ENCODE measurements around the gene SLC1A5.
A peak's percentile ranks its signal among the peaks of the same experiment; 100 is the strongest.
"Not testable (repeated sequence)": the region's sequence is repeated elsewhere in the genome, so short reads cannot be mapped to it uniquely, and the experiment has no call there.

The SLC1A5 gene

GRCh38 chr19:46772170-46773017, 16.0 kb downstream of the SLC1A5 start:
- H3K4me3 ChIP-seq (ENCODE audit: low read depth, low read length): no peak overlapping the region

GRCh38 chr19:46768746-46769145, 19.6 kb downstream of the SLC1A5 start:
- not testable (repeated sequence) for H3K4me3 ChIP-seq (ENCODE audit: low read depth, low read length)

GRCh38 chr19:46766569-46767317, 21.7 kb downstream of the SLC1A5 start:
- H3K4me3 ChIP-seq (ENCODE audit: low read depth, low read length): no peak overlapping the region

GRCh38 chr19:46764817-46765291, 23.5 kb downstream of the SLC1A5 start:
- no peak overlapping the region for H3K4me3 ChIP-seq (ENCODE audit: low read depth, low read length)

GRCh38 chr19:46762245-46762890, 26.0 kb downstream of the SLC1A5 start:
- H3K4me3 ChIP-seq (ENCODE audit: low read depth, low read length): no peak overlapping the region

GRCh38 chr19:46761418-46761831, 27.0 kb downstream of the SLC1A5 start:
- no peak overlapping the region for H3K4me3 ChIP-seq (ENCODE audit: low read depth, low read length)

GRCh38 chr19:46760897-46761296, 27.5 kb downstream of the SLC1A5 start:
- H3K4me3 ChIP-seq (ENCODE audit: low read depth, low read length): not testable (repeated sequence)

- H3K4me3 ChIP-seq (ENCODE audit: low read depth, low read length): no peak overlapping the region
Measured at GRCh38 chr19:46760363-46760762, 28.0 kb downstream of the SLC1A5 start.

GRCh38 chr19:46759817-46760333, 28.5 kb downstream of the SLC1A5 start:
- H3K4me3 ChIP-seq (ENCODE audit: low read depth, low read length): no peak overlapping the region

- no peak overlapping the region for H3K4me3 ChIP-seq (ENCODE audit: low read depth, low read length)
Measured at GRCh38 chr19:46759206-46759605, 29.2 kb downstream of the SLC1A5 start.

- H3K4me3 ChIP-seq (ENCODE audit: low read depth, low read length): no peak overlapping the region
Measured at GRCh38 chr19:46756544-46756888, 31.9 kb downstream of the SLC1A5 start.

GRCh38 chr19:46755853-46756543, 32.4 kb downstream of the SLC1A5 start:
- no peak overlapping the region for H3K4me3 ChIP-seq (ENCODE audit: low read depth, low read length)

GRCh38 chr19:46755077-46755852, 33.1 kb downstream of the SLC1A5 start:
- no peak overlapping the region for H3K4me3 ChIP-seq (ENCODE audit: low read depth, low read length)

GRCh38 chr19:46753420-46754155, 34.8 kb downstream of the SLC1A5 start:
- no peak overlapping the region for H3K4me3 ChIP-seq (ENCODE audit: low read depth, low read length)

- no peak overlapping the region for H3K4me3 ChIP-seq (ENCODE audit: low read depth, low read length)
Measured at GRCh38 chr19:46748325-46749109, 39.9 kb downstream of the SLC1A5 start.

GRCh38 chr19:46746281-46747057, 41.9 kb downstream of the SLC1A5 start, which contains the start of gene STRN4:
Gene STRN4, minus strand, starts transcription at chr19:46746450. Its CDS starts 20 bp downstream, at chr19:46746430.
- H3K4me3 ChIP-seq (ENCODE audit: low read depth, low read length): peak within 1 kb of the TSS; percentile 67

GRCh38 chr19:46745521-46746280, 42.7 kb downstream of the SLC1A5 start, which contains the start of gene FKRP:
Gene FKRP, plus strand, starts transcription at chr19:46746057. Its CDS starts 9,394 bp downstream, at chr19:46755451.
- H3K4me3 ChIP-seq (ENCODE audit: low read depth, low read length): peak within 1 kb of the TSS; percentile 67
